ENCODE measurements around the gene EXOSC10. TPM values are rescaled to one million over a fixed set of nuclear protein-coding genes. Genes with fewer than 3 reads are reported as not detected.
A peak's percentile ranks its signal among the peaks of the same experiment; 100 is the strongest.
"Not testable (repeated sequence)": the region's sequence is repeated elsewhere in the genome, so short reads cannot be mapped to it uniquely, and the experiment has no call there.

The EXOSC10 gene
- total RNA-seq, 1 donor = 50.1 TPM

GRCh38 chr1:11045428-11046269 is 54.0 kb downstream of the EXOSC10 start:
- no peak for DNase-seq (ENCODE audit: low read depth in 2 of 3, low spot score in 2 of 3)

GRCh38 chr1:11044849-11045427 is 54.7 kb downstream of the EXOSC10 start:
- no peak for DNase-seq (ENCODE audit: low read depth in 2 of 3, low spot score in 2 of 3)

- DNase-seq (ENCODE audit: low read depth in 2 of 3, low spot score in 2 of 3) = no peak
These were observed 55.4 kb downstream of the EXOSC10 start for GRCh38 chr1:11044086-11044848.

GRCh38 chr1:11042995-11043874 is 56.4 kb downstream of the EXOSC10 start:
- no peak for DNase-seq (ENCODE audit: low read depth in 2 of 3, low spot score in 2 of 3)

- no peak for DNase-seq (ENCODE audit: low read depth in 2 of 3, low spot score in 2 of 3)
These were observed 57.6 kb downstream of the EXOSC10 start for GRCh38 chr1:11042065-11042464.

GRCh38 chr1:11041048-11041447 is 58.6 kb downstream of the EXOSC10 start:
- DNase-seq (ENCODE audit: low read depth in 2 of 3, low spot score in 2 of 3) = no peak

- not testable (repeated sequence) for DNase-seq (ENCODE audit: low read depth in 2 of 3, low spot score in 2 of 3)
These were observed 59.6 kb downstream of the EXOSC10 start for GRCh38 chr1:11040105-11040429.

- DNase-seq (ENCODE audit: low read depth in 2 of 3, low spot score in 2 of 3) = no peak
These were observed 60.1 kb downstream of the EXOSC10 start for GRCh38 chr1:11039351-11040104.

- peak; percentile 80 to 93 (median 81) for DNase-seq (ENCODE audit: low read depth in 2 of 3, low spot score in 2 of 3)
These were observed 61.9 kb downstream of the EXOSC10 start for GRCh38 chr1:11037740-11038182.

GRCh38 chr1:11037019-11037739 is 62.5 kb downstream of the EXOSC10 start:
- DNase-seq (ENCODE audit: low read depth in 2 of 3, low spot score in 2 of 3) = not testable (repeated sequence)

GRCh38 chr1:11031624-11032262 is 67.9 kb downstream of the EXOSC10 start:
- no peak for DNase-seq (ENCODE audit: low read depth in 2 of 3, low spot score in 2 of 3)

GRCh38 chr1:11030865-11031264 is 68.8 kb downstream of the EXOSC10 start:
- no peak for DNase-seq (ENCODE audit: low read depth in 2 of 3, low spot score in 2 of 3)

- no peak for DNase-seq (ENCODE audit: low read depth in 2 of 3, low spot score in 2 of 3)
These were observed 71.7 kb downstream of the EXOSC10 start for GRCh38 chr1:11028018-11028417.

- no peak for DNase-seq (ENCODE audit: low read depth in 2 of 3, low spot score in 2 of 3)
These were observed 72.4 kb downstream of the EXOSC10 start for GRCh38 chr1:11027316-11027715.

GRCh38 chr1:11026903-11027302 is 72.8 kb downstream of the EXOSC10 start:
- DNase-seq (ENCODE audit: low read depth in 2 of 3, low spot score in 2 of 3) = no peak

GRCh38 chr1:11026052-11026451 is 73.6 kb downstream of the EXOSC10 start:
- DNase-seq (ENCODE audit: low read depth in 2 of 3, low spot score in 2 of 3) = no peak

GRCh38 chr1:11025618-11026017 is 74.1 kb downstream of the EXOSC10 start:
- no peak for DNase-seq (ENCODE audit: low read depth in 2 of 3, low spot score in 2 of 3)

- DNase-seq (ENCODE audit: low read depth in 2 of 3, low spot score in 2 of 3) = no peak
These were observed 74.8 kb downstream of the EXOSC10 start for GRCh38 chr1:11024874-11025203.

Measured in hematopoietic multipotent progenitor cell (in vitro differentiated cells).